HepG2 (cell line): ENCODE data around the gene RYR2. TPM values are rescaled to one million over a fixed set of nuclear protein-coding genes. Genes with fewer than 3 reads are reported as not detected.

Source experiments
- ATAC-seq: fragments of 200-7000 bp; cut with Tn5 transposase; 3 replicates; pipeline ENCODE4 v1.9.1; 2020; ENCODE audit warnings: mild to moderate bottlenecking, moderate library complexity
- BruUV-seq: library from RNA; stranded (reverse); fragments of 400-500 nt; replicated peaks from 2 replicates; lab custom pipeline; 2021; lab: Mats Ljungman, UMichigan
- CTCF ChIA-PET: fragments of 300-600 bp; formaldehyde crosslinking; extraction: SDS; loops from one replicate; lab custom pipeline; 2021; ENCODE audit warnings: low total read pairs, inconsistent platforms, low intra/inter-chr PET ratio; lab: Yijun Ruan, JAX
- POLR2A ChIA-PET: fragments of 350-600 bp; sonication (Branson Sonifier 250); formaldehyde crosslinking; loops from one replicate; lab custom pipeline; 2020; ENCODE audit warnings: antibody characterized with exemption, inconsistent platforms; lab: Yijun Ruan, JAX
- DNase-seq: peaks from one replicate; pipeline ENCODE4 v3.0.0-alpha.2; 2015; ENCODE audit warnings: low spot score
- FAIRE-seq: peaks from 3 replicates; lab custom pipeline; 2011; peaks lifted over from hg19 to GRCh38; lab: Jason Lieb, UNC
- H2AFZ ChIP-seq: one replicate; pipeline ENCODE4 v1.6.1; 2011; ENCODE audit warnings: low read length, inconsistent platforms
- H3K27ac ChIP-seq: fragments of 300-600 bp; 3 replicates; pipeline ENCODE4 v1.8.0; 2011; ENCODE audit warnings: mixed run types, mild to moderate bottlenecking, mixed read lengths, low read length, inconsistent platforms; ENCODE audit not compliant: insufficient read depth; ENCODE audit errors: extremely low read length
- H3K27me3 ChIP-seq, 2 experiments: fragments of 200-600 bp in 1 of 2; 2 replicates in 1 of 2; 3 replicates in 1 of 2; pipeline versions ENCODE4 v1.6.0 to v1.8.0; 2011; ENCODE audit warnings: low read length in 2 of 2, mild to moderate bottlenecking in 2 of 2, moderate library complexity in 2 of 2, inconsistent platforms in 1 of 2; ENCODE audit not compliant: insufficient read depth in 2 of 2, control insufficient read depth in 1 of 2
- H3K36me3 ChIP-seq, 2 experiments: fragments of 200-600 bp in 1 of 2; replicated peaks in 1 of 2; 2 replicates in 1 of 2; 3 replicates in 1 of 2; pipeline versions ENCODE4 v1.5.1 to v1.8.0; 2011; ENCODE audit warnings: low read length in 2 of 2, inconsistent platforms in 1 of 2; ENCODE audit not compliant: insufficient read depth in 2 of 2, control insufficient read depth in 1 of 2
- H3K4me1 ChIP-seq: 2 replicates; pipeline ENCODE4 v1.5.1; 2012; ENCODE audit warnings: low read length, inconsistent platforms; ENCODE audit not compliant: insufficient read depth
- H3K4me2 ChIP-seq: 2 replicates; pipeline ENCODE4 v1.6.0; 2011; ENCODE audit warnings: low read depth, low read length, inconsistent platforms
- H3K4me3 ChIP-seq, 3 experiments: fragments of 200-600 bp in 1 of 3; sonication (generic), shearing (Covaris generic) in 1 of 3; replicated peaks in 1 of 3; 2 replicates each; pipeline ENCODE4 v1.5.1; 2011 to 2016; ENCODE audit warnings: low read length in 3 of 3, inconsistent platforms in 2 of 3, low read depth in 2 of 3, mild to moderate bottlenecking in 2 of 3, control low read depth in 1 of 3, mixed read lengths in 1 of 3; ENCODE audit not compliant: insufficient read depth in 1 of 3
- H3K79me2 ChIP-seq: one replicate; pipeline ENCODE4 v1.6.1; 2011; ENCODE audit warnings: low read length, inconsistent platforms; ENCODE audit not compliant: insufficient read depth
- H3K9ac ChIP-seq: 2 replicates; pipeline ENCODE4 v1.6.0; 2011; ENCODE audit warnings: mild to moderate bottlenecking, low read depth, low read length, inconsistent platforms; ENCODE audit not compliant: insufficient read depth
- H3K9me3 ChIP-seq: 2 replicates; pipeline ENCODE4 v1.5.1; 2012; ENCODE audit warnings: mild to moderate bottlenecking, low read length
- H4K20me1 ChIP-seq: 2 replicates; pipeline ENCODE4 v1.6.0; 2011; ENCODE audit warnings: inconsistent platforms, mild to moderate bottlenecking, low read length, moderate library complexity; ENCODE audit not compliant: insufficient read depth
- AKAP8 ChIP-seq: sonication (generic); formaldehyde crosslinking; IDR thresholded peaks from 2 replicates; pipeline ENCODE4 v1.5.1; 2020; ENCODE audit warnings: mild to moderate bottlenecking, missing genetic modification reagents
- ARNTL ChIP-seq: sonication (generic); formaldehyde crosslinking; IDR thresholded peaks from 2 replicates; pipeline ENCODE4 v1.4.0; 2020; ENCODE audit warnings: mild to moderate bottlenecking, missing genetic modification reagents
- CSRNP1 ChIP-seq: sonication (generic); formaldehyde crosslinking; IDR thresholded peaks from 2 replicates; pipeline ENCODE4 v1.8.1; 2023; ENCODE audit warnings: mild to moderate bottlenecking, missing genetic modification reagents
- FOSL2 ChIP-seq: sonication (generic); formaldehyde crosslinking; IDR thresholded peaks from 2 replicates; pipeline ENCODE4 v1.4.0; 2020; ENCODE audit warnings: missing genetic modification reagents
- HNF4A ChIP-seq: sonication (generic); formaldehyde crosslinking; IDR thresholded peaks from 2 replicates; pipeline ENCODE4 v1.4.0; 2020; ENCODE audit warnings: missing genetic modification reagents
- IRF9 ChIP-seq: sonication (generic); formaldehyde crosslinking; IDR thresholded peaks from 2 replicates; pipeline ENCODE4 v1.8.0; 2022; ENCODE audit warnings: missing genetic modification reagents, mild to moderate bottlenecking, borderline replicate concordance
- KAT7 ChIP-seq: IDR thresholded peaks from 2 replicates; pipeline ENCODE4 v1.6.1; 2018; ENCODE audit warnings: borderline replicate concordance, missing compliant biosample characterization
- KDM5A ChIP-seq: fragments of 200-600 bp; sonication (generic); IDR thresholded peaks from 2 replicates; pipeline ENCODE4 v1.7.0; 2018; ENCODE audit warnings: antibody characterized with exemption, mild to moderate bottlenecking, low read length, borderline replicate concordance
- NR2F6 ChIP-seq, 2 experiments: IDR thresholded peaks; 2 replicates each; pipeline ENCODE4 v1.6.1; 2016; ENCODE audit warnings: antibody characterized with exemption in 1 of 2, mild to moderate bottlenecking in 1 of 2
- SIX1 ChIP-seq: sonication (generic); formaldehyde crosslinking; IDR thresholded peaks from 2 replicates; pipeline ENCODE4 v1.4.0; 2020; ENCODE audit warnings: missing genetic modification reagents, borderline replicate concordance
- SNRNP70 ChIP-seq: fragments of 200-400 bp; formaldehyde crosslinking; IDR thresholded peaks from 2 replicates; pipeline ENCODE4 v1.6.1; 2017; ENCODE audit warnings: mild to moderate bottlenecking, low read depth, low read length, moderate library complexity
- TCF12 ChIP-seq, 2 experiments: fragments of 450-650 bp in 1 of 2; sonication (generic) in 1 of 2; formaldehyde crosslinking in 1 of 2; IDR thresholded peaks; 2 replicates each; pipeline versions ENCODE4 v1.6.1 to v1.8.0; 2017 to 2022; ENCODE audit warnings: antibody characterized with exemption in 1 of 2, mild to moderate bottlenecking in 1 of 2, missing genetic modification reagents in 1 of 2, moderate library complexity in 1 of 2
- TIGD3 ChIP-seq: sonication (generic); formaldehyde crosslinking; IDR thresholded peaks from 2 replicates; pipeline ENCODE4 v1.5.1; 2020; ENCODE audit warnings: mild to moderate bottlenecking, missing genetic modification reagents, borderline replicate concordance
- XBP1 ChIP-seq: sonication (generic); formaldehyde crosslinking; IDR thresholded peaks from 2 replicates; pipeline ENCODE4 v1.5.0; 2020; ENCODE audit warnings: missing genetic modification reagents
- ZNF570 ChIP-seq: sonication (generic); formaldehyde crosslinking; IDR thresholded peaks from 2 replicates; pipeline ENCODE4 v1.4.0; 2020; ENCODE audit warnings: mild to moderate bottlenecking, missing genetic modification reagents, borderline replicate concordance
- ZSCAN29 ChIP-seq: sonication (generic); formaldehyde crosslinking; conservative IDR thresholded peaks from 2 replicates; pipeline ENCODE4 v1.4.0; 2020; ENCODE audit warnings: mild to moderate bottlenecking, missing genetic modification reagents
- WGBS: methylation state at CpG from one replicate; pipeline ENCODE4 v1.1.6; 2017; ENCODE audit warnings: low lambda C conversion rate; 5-methylcytosine and 5-hydroxymethylcytosine counted together
- in situ Hi-C: cut with HindIII; loops from 2 replicates; pipeline ENCODE4 v1.10.0; 2017; ENCODE audit warnings: low pct_unique_long_range_greater_than_20kb; ENCODE audit not compliant: extremely low pct_ligation_motif_present
- intact Hi-C: fragments of 100-400 bp; cut with micrococcal nuclease; formaldehyde crosslinking; loops from one replicate; pipeline ENCODE4 v1.10.0; 2022; ENCODE audit not compliant: unreplicated experiment
- polyA plus RNA-seq, 8 experiments: library from polyadenylated mRNA; depleted of rRNA in 3 of 8; stranded (reverse) in 7 of 8; unstranded in 1 of 8; fragments of >200 nt; fragmentation: Illumina TruSeq in 4 of 8; extraction: Trizol in 4 of 8; gene quantifications; 2 replicates each; pipeline versions ENCODE4 v1.2.1 to v1.2.3, GENCODE V29; 2011 to 2016; ENCODE audit warnings: low read depth in 4 of 8, missing spikeins in 1 of 8, mixed read lengths in 1 of 8; ENCODE audit not compliant: insufficient read depth in 1 of 8
- total RNA-seq, 5 experiments: library from RNA; depleted of rRNA; stranded (reverse); fragments of >200 nt; fragmentation: Illumina TruSeq; extraction: Trizol; gene quantifications; 2 replicates each; pipeline ENCODE4 v1.2.3, GENCODE V29; 2016; ENCODE audit warnings: low read depth in 1 of 5

Gene RYR2
- total and polyA plus RNA-seq, 2 of the 13 experiments (the other 11 are each of a cell fraction or from before 2014, with no cell fraction given): not detected

GRCh38 chr1:237610157-237610556 lies 568.2 kb downstream of the RYR2 start (continued):
- no peak for TF ChIP-seq SIX1 (CRISPR knock-in tag)
- TF ChIP-seq AKAP8 (CRISPR knock-in tag): no peak
- TF ChIP-seq FOSL2 (CRISPR knock-in tag): no peak
- TF ChIP-seq XBP1 (CRISPR knock-in tag): no peak
- TF ChIP-seq TIGD3 (CRISPR knock-in tag): no peak
- no peak for TF ChIP-seq ARNTL
- no peak for TF ChIP-seq KDM5A
- TF ChIP-seq SNRNP70: no peak
- TF ChIP-seq CSRNP1: no peak

GRCh38 chr1:237613984-237614383 lies 572.0 kb downstream of the RYR2 start:
- peaks cover 18% of the 10 kb centered on the region for H3K9me3 ChIP-seq
- ATAC-seq: no peak
- no peak overlapping the region for H3K9ac ChIP-seq
- in situ Hi-C loops (no loop called here), intact Hi-C loops (no loop called here)
- 2% methylated on average over 7 of the region's 9 CpGs for WGBS
- no peaks in the 10 kb centered on the region for H3K79me2 ChIP-seq
- H2AFZ ChIP-seq: no peak overlapping the region
- H3K4me3 ChIP-seq: no peak overlapping the region
- H3K36me3 ChIP-seq: no peaks in the 10 kb centered on the region
- ChIA-PET CTCF (no interaction called here), POLR2A (no interaction called here)
- no peak for FAIRE-seq
- TF ChIP-seq ZSCAN29 (CRISPR knock-in tag) (no peak), ZNF570 (CRISPR knock-in tag) (no peak), TCF12 (IDR thresholded peaks at IDR 0.05) (no peak), TCF12 (CRISPR knock-in tag; IDR thresholded peaks at IDR 0.05) (no peak), KAT7 (CRISPR knock-in tag) (no peak), IRF9 (CRISPR knock-in tag) (no peak), HNF4A (CRISPR knock-in tag) (no peak), NR2F6 (IDR thresholded peaks at IDR 0.05) (no peak), NR2F6 (CRISPR knock-in tag; IDR thresholded peaks at IDR 0.05) (no peak)
- no peaks in the 10 kb centered on the region for H3K27me3 ChIP-seq
- H4K20me1 ChIP-seq: no peaks in the 10 kb centered on the region
- DNase-seq: no peak
- no TSS peak for BruUV-seq
- no peak overlapping the region for H3K27ac ChIP-seq
- H3K4me2 ChIP-seq: no peak overlapping the region
- no peaks in the 10 kb centered on the region for H3K4me1 ChIP-seq
